NAMALWA (cell line): ENCODE data around the gene THSD4.

Experiments
- DNase-seq: peaks from one replicate; pipeline ENCODE4 v3.0.0-alpha.2; 2015; ENCODE audit warnings: low spot score

Gene THSD4

GRCh38 chr15:71098920-71099319 lies 16.4 kb upstream of the THSD4 start:
- DNase-seq: no peak

- peak; percentile 46 for DNase-seq
These were observed 12.1 kb upstream of the THSD4 start for GRCh38 chr15:71103102-71103676.

GRCh38 chr15:71104636-71105035 lies 10.6 kb upstream of the THSD4 start:
- DNase-seq: no peak

DNA sequence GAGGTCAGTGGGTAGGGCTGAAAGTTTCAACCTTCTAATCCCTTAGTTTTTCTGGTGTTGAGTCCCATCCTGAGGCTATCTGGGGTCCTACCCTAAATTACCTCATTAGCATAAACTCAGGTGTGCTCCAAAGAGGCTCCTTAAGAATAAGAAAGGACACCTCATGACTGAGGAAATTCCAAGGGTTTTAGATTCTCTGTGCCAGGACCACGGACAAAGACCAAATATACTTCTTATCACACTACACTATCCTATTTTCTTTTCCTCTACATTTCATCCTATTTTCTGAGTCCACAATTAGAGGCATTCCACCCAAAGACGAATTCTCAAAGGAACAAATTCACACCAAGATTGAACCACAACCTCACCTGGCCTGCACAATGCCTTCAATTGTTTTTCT lies 9.8 kb upstream of the THSD4 start:
- no peak for DNase-seq

- no peak for DNase-seq
These were observed 8.3 kb upstream of the THSD4 start for GRCh38 chr15:71106802-71107500.

GRCh38 chr15:71107501-71107815 lies 7.8 kb upstream of the THSD4 start:
- no peak for DNase-seq

DNA sequence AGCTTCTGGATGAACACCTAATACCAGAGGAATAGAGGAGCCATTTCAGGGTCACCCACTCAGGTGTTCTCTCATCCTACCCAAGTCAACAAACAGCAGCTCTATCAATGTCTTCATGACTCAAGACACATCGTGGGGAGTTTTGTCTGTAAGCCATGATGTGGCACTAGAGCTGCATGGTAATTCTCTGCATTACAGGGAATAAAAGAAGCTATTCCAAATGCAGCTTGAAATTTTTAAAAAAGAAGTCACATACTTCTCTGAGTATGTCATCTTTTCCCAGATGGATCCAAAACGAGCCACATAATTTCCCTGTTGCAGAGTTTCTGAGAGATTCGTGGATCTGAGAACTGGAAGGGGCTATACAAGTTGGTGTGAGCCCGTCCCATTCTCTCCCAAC lies 6.1 kb upstream of the THSD4 start:
- DNase-seq: no peak

DNA sequence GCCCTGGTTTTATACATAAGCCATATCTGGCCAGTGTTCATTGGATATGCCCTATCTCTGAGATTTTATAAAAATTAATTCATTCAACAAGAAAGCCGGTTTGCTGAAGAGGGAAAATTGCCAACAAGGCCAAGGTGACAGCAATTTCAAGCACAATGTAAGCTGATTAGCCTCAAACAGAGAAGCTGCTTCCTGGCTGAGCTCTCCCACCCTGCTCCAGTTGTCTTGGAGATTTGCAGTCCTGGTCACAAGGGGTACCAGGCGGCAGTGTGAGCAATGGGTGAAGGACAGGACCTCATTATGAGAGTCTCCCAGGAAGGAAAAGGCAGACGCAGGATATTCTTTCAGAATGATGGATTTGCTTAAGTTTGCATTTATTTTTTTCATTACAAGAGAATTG lies 5.4 kb upstream of the THSD4 start:
- DNase-seq: no peak

DNA sequence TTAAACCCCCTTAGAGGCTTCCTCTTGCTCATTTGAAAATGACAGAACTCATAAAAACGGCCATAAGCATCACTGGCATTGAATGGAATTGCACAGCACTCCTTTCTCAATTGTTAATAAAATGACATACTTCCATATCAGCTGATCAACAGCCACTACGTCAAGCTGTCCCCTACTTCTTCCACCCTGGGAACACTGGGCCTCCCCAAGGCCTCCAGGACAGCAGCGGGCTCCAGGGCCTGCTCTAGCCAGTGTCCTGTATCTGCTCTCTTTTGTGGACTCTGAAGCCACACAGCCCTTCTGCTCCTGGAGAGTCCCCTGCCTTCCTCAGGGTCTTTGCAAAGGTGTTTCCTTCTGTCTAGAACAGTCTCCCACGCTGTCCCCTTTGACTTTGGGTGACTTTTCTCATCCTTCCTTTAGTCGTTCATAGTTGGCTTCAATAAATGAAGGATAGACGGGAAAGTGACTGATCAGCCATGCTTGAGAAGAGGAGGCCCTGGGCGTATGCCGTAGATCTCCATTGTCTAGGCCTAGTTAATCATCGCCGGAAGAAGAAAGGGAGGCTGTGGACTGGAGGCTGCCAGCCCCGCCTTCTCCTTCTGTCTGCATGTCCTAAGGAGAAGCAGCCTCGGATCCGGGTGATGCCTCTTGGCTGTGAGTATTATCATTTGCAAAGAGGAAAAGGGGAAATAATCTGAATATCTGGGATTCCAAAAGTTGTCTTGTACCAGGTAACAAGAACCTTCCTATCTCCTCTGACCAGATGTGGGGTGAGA lies 4.7 kb upstream of the THSD4 start:
- no peak for DNase-seq

DNA sequence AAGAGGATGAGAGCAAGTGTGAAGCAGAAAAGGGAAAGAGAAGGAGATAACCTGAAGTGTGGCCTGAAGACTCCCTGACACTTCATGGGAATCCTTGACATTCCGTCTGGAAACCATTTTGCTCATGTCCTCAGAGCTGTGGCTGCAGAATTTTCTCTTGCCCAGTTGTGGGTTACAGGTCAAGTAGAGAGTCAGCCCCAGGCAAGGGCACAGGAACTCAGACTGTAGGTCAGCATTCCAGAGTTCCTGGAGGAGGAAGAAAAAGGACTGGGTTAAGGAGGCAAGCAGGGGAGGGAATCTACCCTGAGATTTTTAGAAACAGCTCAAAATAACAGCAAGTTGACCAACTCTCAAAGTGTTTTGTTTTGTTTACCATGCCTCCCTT lies 4.1 kb upstream of the THSD4 start:
- DNase-seq: no peak

- DNase-seq: no peak
These were observed 3.3 kb upstream of the THSD4 start for GRCh38 chr15:71111950-71112349.

GRCh38 chr15:71112429-71112828 lies 2.8 kb upstream of the THSD4 start:
- DNase-seq: no peak

GRCh38 chr15:71114066-71114680 lies 1.1 kb upstream of the THSD4 start:
- no peak for DNase-seq

DNA sequence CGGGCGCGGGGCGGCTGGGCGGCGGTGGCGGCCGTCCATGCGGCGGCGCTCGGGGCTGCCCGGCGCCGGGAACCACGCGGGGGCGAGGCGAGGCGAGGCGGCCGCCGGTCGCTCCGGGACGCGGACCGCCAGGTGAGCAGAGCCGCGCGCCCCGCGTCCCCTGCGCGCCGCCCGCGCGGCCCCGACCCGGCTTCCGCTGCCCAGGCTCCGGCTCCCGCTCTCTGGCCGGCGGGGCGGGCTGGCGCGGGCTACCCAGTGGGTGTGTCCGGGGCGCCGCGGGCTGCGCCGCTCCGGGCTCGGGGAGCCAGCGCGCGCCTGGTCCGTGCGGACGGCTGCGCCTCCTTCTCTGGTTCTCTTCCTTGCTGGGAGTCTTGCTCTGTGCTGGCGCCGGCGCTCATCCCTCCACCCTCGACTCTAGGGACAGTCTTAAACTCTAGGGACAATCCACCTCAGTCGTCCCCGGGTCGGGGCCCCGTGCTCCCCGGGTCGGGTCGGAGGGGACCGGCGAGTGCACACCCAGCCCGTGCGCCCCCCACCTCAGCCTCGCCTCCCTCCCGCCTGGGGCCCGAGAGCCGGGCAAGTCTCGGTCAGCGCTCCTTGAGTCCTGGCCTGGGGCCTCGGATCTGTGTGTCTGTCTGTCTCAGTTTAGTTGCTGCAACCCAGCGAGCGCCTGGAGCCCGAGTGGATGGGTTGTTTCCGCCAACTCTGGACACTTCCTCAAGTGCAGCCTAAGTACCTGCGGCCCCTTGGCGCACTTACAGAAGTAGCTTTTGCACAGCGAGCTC lies 488 bp downstream of the THSD4 start:
- DNase-seq: no peak

DNA sequence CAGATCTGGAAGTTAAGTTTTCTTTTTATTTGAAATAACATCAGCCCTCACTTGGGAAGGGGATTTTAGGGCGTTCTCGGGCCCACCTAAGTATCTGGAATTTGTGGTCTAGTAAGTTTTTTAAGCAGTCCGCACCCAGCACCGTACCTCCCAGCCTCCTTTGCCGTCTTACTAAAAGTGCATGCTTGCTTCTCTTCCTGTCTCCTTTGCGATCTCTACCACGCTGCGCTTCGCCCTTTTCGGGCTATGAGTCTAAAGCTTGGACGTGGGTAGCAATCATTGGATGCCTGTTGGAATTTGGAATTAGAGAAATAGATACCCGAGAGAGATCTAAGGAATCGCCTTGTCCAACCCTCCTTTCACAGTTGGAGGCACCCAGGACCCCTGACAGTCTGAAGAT lies 1.1 kb downstream of the THSD4 start:
- DNase-seq: no peak

DNA sequence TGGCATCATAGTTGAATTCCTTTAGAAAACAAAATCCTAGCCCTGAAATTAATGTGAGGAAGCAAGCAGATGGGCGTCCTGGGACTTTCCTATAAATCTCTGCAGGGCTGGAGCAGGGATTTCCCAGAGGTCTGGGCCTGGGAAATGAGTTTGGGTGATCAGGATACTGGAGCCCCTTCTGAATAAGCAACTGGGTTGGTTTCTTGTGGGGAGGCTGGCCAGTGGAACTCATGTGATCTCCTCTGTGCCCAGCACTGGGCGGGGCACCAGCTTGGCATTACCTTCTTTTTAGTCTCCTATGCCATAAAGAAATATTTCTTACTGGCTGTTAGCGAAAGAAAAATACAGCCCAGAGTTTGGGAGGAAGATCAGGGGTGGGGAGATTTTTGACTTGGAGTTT lies 1.7 kb downstream of the THSD4 start:
- DNase-seq: no peak

DNA sequence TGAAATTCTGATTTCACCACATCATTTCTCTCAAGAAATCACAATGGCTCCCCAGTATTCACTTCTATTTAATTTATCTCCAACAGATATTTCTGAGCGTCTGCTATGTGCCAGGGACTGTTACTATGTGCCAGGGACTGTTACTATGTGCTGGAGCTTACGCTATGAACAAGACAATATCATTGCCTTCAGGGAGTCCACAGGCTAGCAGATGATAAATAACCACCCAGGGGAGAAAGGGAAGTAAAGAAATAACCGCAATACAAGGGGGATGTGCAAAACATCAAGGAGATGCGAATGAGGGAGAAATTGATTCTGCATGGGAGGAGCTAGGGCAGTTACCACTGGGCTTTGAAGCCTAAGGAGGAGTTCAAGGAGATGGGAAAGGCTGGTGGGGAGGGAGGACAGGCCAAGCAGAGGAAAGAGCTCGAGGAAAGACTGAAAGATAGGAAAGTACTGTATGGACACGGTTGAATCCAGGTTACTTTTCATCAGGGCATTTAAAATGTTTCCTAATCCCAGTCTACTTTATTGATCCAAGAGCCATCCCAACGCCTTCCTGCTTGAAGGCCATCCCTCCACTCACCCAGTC lies 2.5 kb downstream of the THSD4 start:
- no peak for DNase-seq

DNA sequence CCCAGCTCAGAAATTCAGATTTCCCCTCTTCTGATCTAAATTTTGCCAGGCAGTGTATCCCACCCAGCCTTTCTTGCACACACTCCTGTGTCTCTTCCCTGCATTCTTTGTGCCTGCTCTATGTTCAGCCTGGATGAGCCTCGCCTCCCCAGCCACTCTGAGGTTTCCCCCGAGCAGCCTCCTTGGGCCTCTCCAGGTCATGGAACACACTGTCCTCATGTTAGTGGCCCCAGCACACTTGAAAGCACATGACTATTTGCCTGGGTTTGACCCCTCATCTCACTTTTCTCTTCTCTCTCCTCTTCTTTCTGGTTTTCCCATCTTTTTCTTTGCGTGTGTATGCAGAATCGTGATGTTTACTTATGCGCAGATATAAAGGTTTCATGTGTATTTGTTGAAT lies 3.1 kb downstream of the THSD4 start:
- no peak for DNase-seq

- DNase-seq: no peak
These were observed 3.8 kb downstream of the THSD4 start for GRCh38 chr15:71118881-71119632.

GRCh38 chr15:71120428-71120944 lies 5.2 kb downstream of the THSD4 start:
- no peak for DNase-seq

GRCh38 chr15:71121442-71121841 lies 6.2 kb downstream of the THSD4 start:
- DNase-seq: no peak
